Measurements from ENCODE around the gene TNFRSF18.
"Not testable (repeated sequence)": the region's sequence is repeated elsewhere in the genome, so short reads cannot be mapped to it uniquely, and the experiment has no call there.

Gene TNFRSF18

GRCh38 chr1:1206376-1206965, at the start of gene TNFRSF18:
TNFRSF18 (minus strand) TSS chr1:1206592; CDS start chr1:1206571, 21 bp downstream.
- no peak within 1 kb of the TSS for H3K4me3 ChIP-seq (ENCODE audit: low read depth, low read length)
- TF ChIP-seq CTCF (IDR thresholded peaks at IDR 0.05; ENCODE audit: low read depth, low read length), result no peak

GRCh38 chr1:1255611-1256010, 49.2 kb upstream of the TNFRSF18 start:
- H3K4me3 ChIP-seq (ENCODE audit: low read depth, low read length), result no peak overlapping the region
- TF ChIP-seq CTCF (IDR thresholded peaks at IDR 0.05; ENCODE audit: low read depth, low read length), result no peak

- no peak for TF ChIP-seq CTCF (IDR thresholded peaks at IDR 0.05; ENCODE audit: low read depth, low read length)
- H3K4me3 ChIP-seq (ENCODE audit: low read depth, low read length), result no peak overlapping the region
Measured at GRCh38 chr1:1255078-1255477, 48.7 kb upstream of the TNFRSF18 start.

- H3K4me3 ChIP-seq (ENCODE audit: low read depth, low read length), result no peak overlapping the region
- TF ChIP-seq CTCF (IDR thresholded peaks at IDR 0.05; ENCODE audit: low read depth, low read length), result no peak
Measured at GRCh38 chr1:1254667-1254998, 48.2 kb upstream of the TNFRSF18 start.

GRCh38 chr1:1253972-1254666, 47.7 kb upstream of the TNFRSF18 start:
- TF ChIP-seq CTCF (IDR thresholded peaks at IDR 0.05; ENCODE audit: low read depth, low read length), result no peak
- H3K4me3 ChIP-seq (ENCODE audit: low read depth, low read length), result no peak overlapping the region

GRCh38 chr1:1253314-1253713, 46.9 kb upstream of the TNFRSF18 start:
- TF ChIP-seq CTCF (IDR thresholded peaks at IDR 0.05; ENCODE audit: low read depth, low read length), result no peak
- no peak overlapping the region for H3K4me3 ChIP-seq (ENCODE audit: low read depth, low read length)

GRCh38 chr1:1250786-1251284, 44.4 kb upstream of the TNFRSF18 start:
- H3K4me3 ChIP-seq (ENCODE audit: low read depth, low read length), result no peak overlapping the region
- no peak for TF ChIP-seq CTCF (IDR thresholded peaks at IDR 0.05; ENCODE audit: low read depth, low read length)

GRCh38 chr1:1248009-1248913, 41.9 kb upstream of the TNFRSF18 start:
- H3K4me3 ChIP-seq (ENCODE audit: low read depth, low read length), result not testable (repeated sequence)
